HEK293 (cell line): ENCODE measurements around the gene HS3ST5.

Source experiments
- CTCF ChIA-PET: fragments of 350-600 bp; formaldehyde crosslinking; extraction: SDS; loops from one replicate; lab custom pipeline; 2021; ENCODE audit warnings: antibody characterized with exemption; lab: Yijun Ruan, JAX
- POLR2A ChIA-PET: fragments of 300-600 bp; formaldehyde crosslinking; extraction: SDS; loops from one replicate; lab custom pipeline; 2020; ENCODE audit warnings: antibody characterized with exemption, inconsistent platforms; lab: Yijun Ruan, JAX
- H3K27ac ChIP-seq: fragments of 200-500 bp; sonication (Bioruptor generic); 2 replicates; pipeline ENCODE4 v1.5.1; 2014; ENCODE audit warnings: low read depth, low read length, control low read depth, inconsistent platforms; ENCODE audit errors: extremely low read depth
- H3K36me3 ChIP-seq, 2 experiments: fragments of 200-500 bp in 1 of 2; sonication (Bioruptor generic) in 1 of 2; 1 replicate in 1 of 2; 2 replicates in 1 of 2; pipeline ENCODE4 v1.5.1; 2014 to 2017; ENCODE audit warnings: inconsistent platforms in 2 of 2, low read length in 2 of 2; ENCODE audit not compliant: control insufficient read depth in 2 of 2, insufficient read depth in 1 of 2
- H3K4me1 ChIP-seq: fragments of 200-500 bp; sonication (Bioruptor generic); 2 replicates; pipeline ENCODE4 v1.5.1; 2014; ENCODE audit warnings: mild to moderate bottlenecking, low read length, inconsistent platforms; ENCODE audit not compliant: control insufficient read depth, insufficient read depth
- H3K4me3 ChIP-seq: 2 replicates; pipeline ENCODE4 v1.5.1; 2011; ENCODE audit warnings: low read depth, mild to moderate bottlenecking, control low read depth, low read length, moderate library complexity
- H3K9me3 ChIP-seq: fragments of 200-500 bp; sonication (Bioruptor generic); 2 replicates; pipeline ENCODE4 v1.5.1; 2014; ENCODE audit warnings: low read depth, low read length, inconsistent platforms; ENCODE audit not compliant: control insufficient read depth, insufficient read depth
- AEBP2 ChIP-seq: fragments of 450-650 bp; formaldehyde crosslinking; IDR thresholded peaks from 2 replicates; pipeline ENCODE4 v1.5.1; 2016; ENCODE audit warnings: missing biosample characterization, missing genetic modification characterization, borderline replicate concordance
- KLF10 ChIP-seq: fragments of 450-650 bp; IDR thresholded peaks from 2 replicates; pipeline ENCODE4 v1.5.1; 2018; ENCODE audit warnings: missing biosample characterization, mild to moderate bottlenecking, missing genetic modification characterization
- KLF7 ChIP-seq: fragments of 450-650 bp; formaldehyde crosslinking; IDR thresholded peaks from 2 replicates; pipeline ENCODE4 v1.5.1; 2016; ENCODE audit warnings: missing biosample characterization, missing genetic modification characterization, borderline replicate concordance
- OVOL3 ChIP-seq: fragments of 450-650 bp; formaldehyde crosslinking; IDR thresholded peaks from 2 replicates; pipeline ENCODE4 v1.5.1; 2016; ENCODE audit warnings: missing biosample characterization, missing genetic modification characterization
- SP7 ChIP-seq: fragments of 450-650 bp; formaldehyde crosslinking; IDR thresholded peaks from 2 replicates; pipeline ENCODE4 v1.5.1; 2016; ENCODE audit warnings: missing biosample characterization, missing genetic modification characterization
- TSHZ1 ChIP-seq: fragments of 450-650 bp; formaldehyde crosslinking; IDR thresholded peaks from 2 replicates; pipeline ENCODE4 v1.5.1; 2016; ENCODE audit warnings: missing biosample characterization, missing genetic modification characterization, borderline replicate concordance
- WT1 ChIP-seq: fragments of 450-650 bp; formaldehyde crosslinking; IDR thresholded peaks from 2 replicates; pipeline ENCODE4 v1.5.1; 2016; ENCODE audit warnings: missing biosample characterization, missing genetic modification characterization
- ZBTB6 ChIP-seq: fragments of 450-650 bp; formaldehyde crosslinking; IDR thresholded peaks from 2 replicates; pipeline ENCODE4 v1.5.1; 2017; ENCODE audit warnings: missing biosample characterization, missing genetic modification characterization
- ZBTB8A ChIP-seq: fragments of 450-650 bp; formaldehyde crosslinking; IDR thresholded peaks from 2 replicates; pipeline ENCODE4 v1.5.1; 2016; ENCODE audit warnings: missing biosample characterization, missing genetic modification characterization
- ZFP3 ChIP-seq: fragments of 450-650 bp; formaldehyde crosslinking; IDR thresholded peaks from 2 replicates; pipeline ENCODE4 v1.5.1; 2016; ENCODE audit warnings: low read depth, missing biosample characterization, missing genetic modification characterization
- ZNF133 ChIP-seq: fragments of 450-650 bp; formaldehyde crosslinking; IDR thresholded peaks from 2 replicates; pipeline ENCODE4 v1.5.1; 2016; ENCODE audit warnings: missing biosample characterization, missing genetic modification characterization
- ZNF146 ChIP-seq: fragments of 450-650 bp; formaldehyde crosslinking; IDR thresholded peaks from 2 replicates; pipeline ENCODE4 v1.5.1; 2016; ENCODE audit warnings: missing biosample characterization, missing genetic modification characterization
- ZNF175 ChIP-seq: fragments of 450-650 bp; formaldehyde crosslinking; IDR thresholded peaks from 2 replicates; pipeline ENCODE4 v1.5.1; 2016; ENCODE audit warnings: missing biosample characterization, missing genetic modification characterization
- ZNF223 ChIP-seq: fragments of 450-650 bp; formaldehyde crosslinking; IDR thresholded peaks from 2 replicates; pipeline ENCODE4 v1.5.1; 2016; ENCODE audit warnings: missing biosample characterization, missing genetic modification characterization
- ZNF324 ChIP-seq: fragments of 450-650 bp; formaldehyde crosslinking; IDR thresholded peaks from 2 replicates; pipeline ENCODE4 v1.5.1; 2016; ENCODE audit warnings: missing biosample characterization, missing genetic modification characterization
- ZNF362 ChIP-seq: fragments of 450-650 bp; formaldehyde crosslinking; IDR thresholded peaks from 2 replicates; pipeline ENCODE4 v1.5.1; 2016; ENCODE audit warnings: missing biosample characterization, missing genetic modification characterization
- ZNF398 ChIP-seq: fragments of 450-650 bp; formaldehyde crosslinking; IDR thresholded peaks from 2 replicates; pipeline ENCODE4 v1.5.1; 2017; ENCODE audit warnings: missing biosample characterization, missing genetic modification characterization
- ZNF404 ChIP-seq: fragments of 450-650 bp; formaldehyde crosslinking; IDR thresholded peaks from 2 replicates; pipeline ENCODE4 v1.5.1; 2017; ENCODE audit warnings: missing biosample characterization, missing genetic modification characterization
- ZNF548 ChIP-seq: fragments of 450-650 bp; formaldehyde crosslinking; IDR thresholded peaks from 2 replicates; pipeline ENCODE4 v1.5.1; 2016; ENCODE audit warnings: missing biosample characterization, missing genetic modification characterization
- ZNF555 ChIP-seq: fragments of 450-650 bp; formaldehyde crosslinking; conservative IDR thresholded peaks from 2 replicates; pipeline ENCODE4 v1.5.1; 2017; ENCODE audit warnings: missing biosample characterization, mild to moderate bottlenecking, missing genetic modification characterization, inconsistent platforms
- ZNF558 ChIP-seq: fragments of 450-650 bp; formaldehyde crosslinking; IDR thresholded peaks from 2 replicates; pipeline ENCODE4 v1.5.1; 2016; ENCODE audit warnings: missing biosample characterization, missing genetic modification characterization
- ZNF561 ChIP-seq: fragments of 450-650 bp; IDR thresholded peaks from 2 replicates; pipeline ENCODE4 v1.5.1; 2018; ENCODE audit warnings: missing biosample characterization, missing genetic modification characterization, borderline replicate concordance
- ZNF645 ChIP-seq: fragments of 450-650 bp; formaldehyde crosslinking; IDR thresholded peaks from 2 replicates; pipeline ENCODE4; 2016; ENCODE audit warnings: missing biosample characterization, missing genetic modification characterization
- ZNF692 ChIP-seq: fragments of 450-650 bp; formaldehyde crosslinking; IDR thresholded peaks from 2 replicates; pipeline ENCODE4 v1.5.1; 2016; ENCODE audit warnings: missing biosample characterization, missing genetic modification characterization
- ZSCAN16 ChIP-seq: fragments of 450-650 bp; formaldehyde crosslinking; IDR thresholded peaks from 2 replicates; pipeline ENCODE4 v1.5.1; 2016; ENCODE audit warnings: missing biosample characterization, missing genetic modification characterization

HS3ST5 gene

GRCh38 chr6:114024746-114025145 lies 318.1 kb downstream of the HS3ST5 start:
- ChIA-PET CTCF (interaction anchor here (0.7 to 1.3 kb wide), 4 partner anchors 27 to 72 kb away, joined by 3 to 4 read pairs (median 4); no protein-coding TSS in a partner anchor), POLR2A (no interaction called here)
- H3K9me3 ChIP-seq: no peaks in the 10 kb centered on the region
- H3K27ac ChIP-seq: no peak overlapping the region
- TF ChIP-seq WT1: no peak
- no peak for TF ChIP-seq SP7 (tag by site-specific recombination)
- TF ChIP-seq ZNF692 (tag by site-specific recombination): no peak
- no peak for TF ChIP-seq ZBTB8A (tag by site-specific recombination)
- TF ChIP-seq KLF7 (tag by site-specific recombination): no peak
- no peak for TF ChIP-seq ZBTB6 (tag by site-specific recombination)
- TF ChIP-seq ZNF175: no peak
- no peak for TF ChIP-seq ZNF548 (tag by site-specific recombination)
- TF ChIP-seq, all 188 proteins: peak for 0
- H3K4me3 ChIP-seq: no peak overlapping the region
- H3K36me3 ChIP-seq: no peaks in the 10 kb centered on the region
- H3K4me1 ChIP-seq: no peaks in the 10 kb centered on the region

GRCh38 chr6:114020196-114020595 lies 322.6 kb downstream of the HS3ST5 start:
- no peaks in the 10 kb centered on the region for H3K9me3 ChIP-seq
- ChIA-PET POLR2A (no interaction called here), CTCF (no interaction called here)
- TF ChIP-seq ZNF558 (tag by site-specific recombination) (no peak), ZNF223 (tag by site-specific recombination) (no peak), OVOL3 (tag by site-specific recombination) (no peak), ZFP3 (tag by site-specific recombination) (no peak), ZNF555 (tag by site-specific recombination) (no peak), ZNF362 (tag by site-specific recombination) (no peak), ZNF146 (tag by site-specific recombination) (no peak), ZNF398 (tag by site-specific recombination) (no peak), ZSCAN16 (no peak), ZNF133 (tag by site-specific recombination) (no peak), TSHZ1 (no peak), ZNF404 (tag by site-specific recombination) (no peak), ZNF324 (no peak), ZNF561 (tag by site-specific recombination) (no peak), ZNF645 (tag by site-specific recombination) (no peak), KLF10 (tag by site-specific recombination) (no peak), AEBP2 (tag by site-specific recombination) (no peak)

More at GRCh38 chr6:114020196-114020595, 322.6 kb downstream of the HS3ST5 start:
- Histone ChIP-seq H3K4me3 (no peak overlapping the region), H3K36me3 (no peaks in the 10 kb centered on the region), H3K4me1 (no peaks in the 10 kb centered on the region), H3K27ac (no peak overlapping the region)
